Measurements from ENCODE around the gene SH2D3A. TPM values are rescaled to one million over a fixed set of nuclear protein-coding genes. Genes with fewer than 3 reads are reported as not detected.

Gene SH2D3A
- total RNA-seq = 0.18 and 0.38 TPM in 2 replicates

GRCh38 chr19:6767357-6768235, at the start of gene SH2D3A:
TSS of gene SH2D3A (minus strand) at chr19:6767435. CDS start at chr19:6763748, 3,687 bp downstream.

DNA sequence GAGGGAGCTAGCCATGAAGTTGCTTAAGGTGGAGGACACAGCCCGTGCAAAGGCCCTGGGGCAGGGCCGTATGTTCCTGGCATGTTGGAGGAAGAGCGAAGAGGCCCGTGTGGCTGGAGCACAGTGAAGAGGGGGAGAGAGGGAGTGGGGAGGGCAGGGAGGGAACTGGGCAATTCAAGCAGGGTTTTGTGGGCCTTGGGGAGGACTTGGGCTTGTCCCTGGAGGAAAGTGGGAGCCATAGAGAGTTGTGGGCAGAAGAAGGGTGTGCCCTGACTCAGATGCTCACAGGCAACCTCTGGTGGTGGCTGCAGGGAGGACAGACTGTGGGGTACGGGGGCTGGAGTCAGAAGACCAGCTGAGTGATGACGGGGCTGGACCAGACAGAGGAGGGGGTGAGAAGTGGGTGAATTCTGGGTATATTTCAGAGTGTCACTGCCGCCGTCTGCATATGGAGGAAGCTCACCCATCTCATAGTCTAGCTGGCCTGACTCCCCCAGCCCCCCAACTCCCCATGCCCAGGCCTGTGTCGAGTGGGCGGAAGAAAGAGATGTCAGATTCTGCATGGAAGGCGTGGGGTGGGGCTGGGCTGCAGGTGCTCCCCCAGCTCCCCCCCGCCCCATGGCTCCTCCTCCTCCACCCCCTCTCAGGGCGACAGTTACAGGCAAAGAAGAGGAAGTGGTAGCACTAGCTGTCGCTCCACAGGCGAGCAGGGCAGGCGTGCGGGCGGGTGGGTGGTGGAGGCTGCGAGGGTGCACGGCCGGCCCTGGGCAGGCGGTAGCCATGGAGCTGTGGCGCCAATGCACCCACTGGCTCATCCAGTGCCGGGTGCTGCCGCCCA, 5.0 kb upstream of the SH2D3A start, which contains the start of gene VAV1:
Gene VAV1, plus strand, starts transcription at position 681 of the 838 bp plus-strand sequence. Its CDS starts 100 bp downstream, at position 781.

DNA sequence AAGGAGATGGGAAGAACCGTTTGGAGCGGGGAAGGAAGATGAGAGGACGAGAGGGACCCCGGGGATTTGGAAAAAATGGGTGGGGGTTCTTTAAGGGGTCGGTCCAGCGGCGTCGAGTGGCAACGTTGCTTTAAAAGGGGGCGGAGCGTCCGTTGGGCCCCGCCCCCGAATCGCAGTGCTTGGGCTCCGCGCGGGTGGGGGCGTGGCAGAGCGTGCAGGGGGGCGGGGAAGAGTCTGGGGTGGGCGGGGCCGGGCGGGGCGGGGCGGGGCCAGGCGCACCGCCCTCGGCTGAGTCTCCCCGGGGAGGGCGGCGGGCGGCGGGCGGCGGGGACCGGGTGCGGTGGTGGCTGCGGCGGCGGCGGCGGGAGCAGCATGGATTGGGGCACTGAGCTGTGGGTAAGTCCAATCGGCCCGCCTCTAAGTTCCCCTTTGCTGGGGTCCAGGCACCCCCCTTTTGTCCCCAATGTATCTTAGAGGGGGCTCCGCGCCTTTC, 27.8 kb downstream of the SH2D3A start, which contains the start of gene TRIP10:
Gene TRIP10, plus strand, starts transcription at position 291 of the 493 bp plus-strand sequence. Its CDS starts 82 bp downstream, at position 373.

GRCh38 chr19:6737284-6737872, 29.9 kb downstream of the SH2D3A start, which contains the start of gene GPR108:
TSS of gene GPR108 (minus strand) at chr19:6737580. CDS start at chr19:6737576, 4 bp downstream.

GRCh38 chr19:6720369-6721137, 46.7 kb downstream of the SH2D3A start, which contains the start of gene C3:
TSS of gene C3 (minus strand) at chr19:6720650. CDS start at chr19:6720589, 61 bp downstream.

Other genes with a start within 250 kb of the SH2D3A start
- gene TNFSF9, start 236.4 kb downstream of the SH2D3A start, total RNA-seq = 0.75 and 0.99 TPM in 2 replicates
- gene CD70, start 176.3 kb downstream of the SH2D3A start, total RNA-seq = not detected in 2 replicates
- not detected in 2 replicates for gene TNFSF14, start 97.3 kb downstream of the SH2D3A start, total RNA-seq
- gene C3, start 46.8 kb downstream of the SH2D3A start, total RNA-seq = 0.09 TPM in 2 replicates
- gene GPR108, start 29.9 kb downstream of the SH2D3A start, total RNA-seq = 44.4 and 45.6 TPM in 2 replicates
- gene TRIP10, start 27.8 kb downstream of the SH2D3A start, total RNA-seq = 40.3 and 57.7 TPM in 2 replicates
- gene VAV1, start 5.3 kb upstream of the SH2D3A start, total RNA-seq = not detected in 2 replicates
- not detected in 2 replicates for gene ADGRE1, start 120.1 kb upstream of the SH2D3A start, total RNA-seq